Choroid plexus epithelial cell (primary cell): ENCODE measurements around the gene S100Z.
"Not testable (repeated sequence)": the region's sequence is repeated elsewhere in the genome, so short reads cannot be mapped to it uniquely, and the experiment has no call there.

ENCODE experiments used
- DNase-seq: peaks from one replicate; pipeline ENCODE4 v3.0.0-alpha.2; 2010; ENCODE audit warnings: low read depth
- H3K4me3 ChIP-seq: 2 replicates; pipeline ENCODE4 v1.5.1; 2011; ENCODE audit warnings: low read depth, mild to moderate bottlenecking, control low read depth, low read length, moderate library complexity
- CTCF ChIP-seq: conservative IDR thresholded peaks from 2 replicates; pipeline ENCODE4 v1.5.1; 2011; ENCODE audit warnings: low read depth, mild to moderate bottlenecking, control low read depth, inconsistent platforms, low read length, moderate library complexity

The S100Z gene

GRCh38 chr5:76807296-76807695 is 42.5 kb upstream of the S100Z start:
- no peak overlapping the region for H3K4me3 ChIP-seq
- no peak for TF ChIP-seq CTCF
- peak; percentile 92 for DNase-seq

DNA sequence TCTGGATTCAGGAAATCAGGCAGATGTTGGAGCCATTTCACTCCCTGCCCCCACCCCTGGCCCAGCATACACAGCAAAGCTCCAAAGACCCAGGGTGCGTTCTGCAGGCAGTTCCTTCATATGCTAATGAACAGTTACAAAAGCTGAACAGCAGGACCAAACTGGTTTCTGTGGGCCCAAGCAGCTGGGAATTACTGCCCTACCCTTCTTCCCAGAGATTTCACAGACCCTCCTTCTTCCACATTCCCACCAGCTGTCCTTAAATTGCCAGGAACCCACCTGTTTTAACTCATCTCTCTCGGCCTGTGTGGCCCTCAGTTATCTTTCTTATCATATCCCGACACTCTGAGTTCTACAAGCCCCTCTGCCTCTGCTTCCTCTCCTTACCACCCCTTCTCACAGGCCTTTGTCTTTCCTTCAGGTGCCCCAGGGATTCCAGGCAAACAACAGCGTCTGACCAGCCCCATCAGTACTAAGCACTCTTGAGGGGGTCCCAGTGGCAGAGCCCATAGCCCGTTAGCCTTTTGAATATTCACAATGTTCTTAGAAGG is 41.6 kb upstream of the S100Z start:
- peak; percentile 45 for DNase-seq
- TF ChIP-seq CTCF: no peak
- no peak overlapping the region for H3K4me3 ChIP-seq

- H3K4me3 ChIP-seq: no peak overlapping the region
- DNase-seq: no peak
- no peak for TF ChIP-seq CTCF
These were observed 40.7 kb upstream of the S100Z start for GRCh38 chr5:76809141-76809540.

- TF ChIP-seq CTCF: no peak
- DNase-seq: no peak
- H3K4me3 ChIP-seq: no peak overlapping the region
These were observed 39.6 kb upstream of the S100Z start for GRCh38 chr5:76810236-76810635.

DNA sequence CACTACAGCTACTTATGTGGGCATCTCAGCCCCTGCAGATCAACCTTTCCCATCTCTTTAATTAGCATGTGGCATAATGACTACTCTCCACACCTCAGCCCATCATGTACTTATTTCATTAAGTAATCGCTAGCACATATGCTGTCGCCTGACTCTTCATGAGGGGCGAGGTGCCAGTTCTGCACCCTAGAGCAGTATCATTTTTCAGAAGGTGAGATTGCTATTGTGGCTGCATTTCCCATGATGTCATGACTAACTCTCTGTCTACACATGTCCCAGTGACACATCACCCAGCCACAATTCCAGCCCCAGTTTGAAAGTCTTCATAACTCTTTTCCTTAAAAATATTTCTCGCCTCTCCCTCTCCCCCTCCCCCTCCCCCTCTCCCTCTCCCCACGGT is 38.6 kb upstream of the S100Z start:
- H3K4me3 ChIP-seq: no peak overlapping the region
- peak; percentile 48 for DNase-seq
- TF ChIP-seq CTCF: no peak

DNA sequence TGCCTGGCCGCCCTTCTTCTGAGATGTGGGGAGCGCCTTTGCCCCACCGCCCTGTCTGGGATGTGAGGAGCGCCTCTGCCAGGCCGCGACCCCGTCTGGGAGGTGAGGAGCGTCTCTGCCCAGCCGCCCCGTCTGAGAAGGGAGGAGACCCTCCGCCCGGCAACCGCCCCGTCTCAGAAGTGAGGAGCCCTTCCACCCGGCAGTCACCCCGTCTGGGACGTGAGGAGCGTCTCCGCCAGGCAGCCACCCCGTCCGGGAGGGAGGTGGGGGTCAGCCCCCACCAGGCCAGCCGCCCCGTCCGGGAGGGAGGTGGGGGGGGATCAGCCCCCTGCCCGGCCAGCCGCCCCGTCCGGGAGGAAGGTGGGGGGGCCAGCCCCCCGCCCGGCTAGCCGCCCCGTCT is 37.6 kb upstream of the S100Z start:
- H3K4me3 ChIP-seq: not testable (repeated sequence)

DNA sequence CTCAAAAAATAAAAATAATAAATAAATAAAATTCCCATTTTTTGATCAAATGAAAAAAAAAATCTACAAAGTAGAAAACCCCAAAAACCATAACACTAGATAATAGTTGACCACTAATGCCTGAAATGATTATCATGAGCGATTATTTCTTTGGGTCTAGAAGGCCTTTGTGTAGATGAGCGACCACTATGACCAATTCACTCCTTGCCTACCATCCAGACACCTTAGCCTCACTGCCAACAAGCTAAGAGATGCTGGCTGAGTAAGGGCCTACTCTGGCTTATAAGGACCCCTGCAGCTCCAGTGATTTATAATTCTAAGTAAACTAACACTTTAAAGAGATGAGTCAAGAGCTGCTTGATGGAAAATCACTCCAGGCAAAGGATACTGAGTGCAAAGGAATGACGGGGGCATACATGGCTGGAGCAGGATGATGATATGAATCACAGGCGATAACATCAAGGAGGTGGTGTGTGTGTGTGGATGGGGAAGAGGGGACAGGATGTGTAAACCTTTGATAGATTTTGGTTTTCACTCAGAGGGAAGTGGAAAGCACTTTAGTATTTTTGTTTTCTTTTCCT is 35.7 kb upstream of the S100Z start:
- H3K4me3 ChIP-seq: no peak overlapping the region
- DNase-seq: peak; percentile 86
- no peak for TF ChIP-seq CTCF

More for the DNA sequence above, 37.6 kb upstream of the S100Z start:
- DNase-seq: not testable (repeated sequence)
